Stimulated activated CD8-positive, alpha-beta memory T cell treated with anti-CD3 and anti-CD28 coated beads, Interleukin-15, amount 100 ng/mL, for 4 hours (primary cell): Measurements from ENCODE around the gene BEND5.

Experiments used
- DNase-seq, 2 donors: peaks; one replicate each; pipeline ENCODE4 v3.0.0-alpha.2; 2020; ENCODE audit warnings: low read depth in 2 of 2

Gene BEND5

GRCh38 chr1:48679859-48680258, 96.8 kb downstream of the BEND5 start:
- DNase-seq = no peak

DNA sequence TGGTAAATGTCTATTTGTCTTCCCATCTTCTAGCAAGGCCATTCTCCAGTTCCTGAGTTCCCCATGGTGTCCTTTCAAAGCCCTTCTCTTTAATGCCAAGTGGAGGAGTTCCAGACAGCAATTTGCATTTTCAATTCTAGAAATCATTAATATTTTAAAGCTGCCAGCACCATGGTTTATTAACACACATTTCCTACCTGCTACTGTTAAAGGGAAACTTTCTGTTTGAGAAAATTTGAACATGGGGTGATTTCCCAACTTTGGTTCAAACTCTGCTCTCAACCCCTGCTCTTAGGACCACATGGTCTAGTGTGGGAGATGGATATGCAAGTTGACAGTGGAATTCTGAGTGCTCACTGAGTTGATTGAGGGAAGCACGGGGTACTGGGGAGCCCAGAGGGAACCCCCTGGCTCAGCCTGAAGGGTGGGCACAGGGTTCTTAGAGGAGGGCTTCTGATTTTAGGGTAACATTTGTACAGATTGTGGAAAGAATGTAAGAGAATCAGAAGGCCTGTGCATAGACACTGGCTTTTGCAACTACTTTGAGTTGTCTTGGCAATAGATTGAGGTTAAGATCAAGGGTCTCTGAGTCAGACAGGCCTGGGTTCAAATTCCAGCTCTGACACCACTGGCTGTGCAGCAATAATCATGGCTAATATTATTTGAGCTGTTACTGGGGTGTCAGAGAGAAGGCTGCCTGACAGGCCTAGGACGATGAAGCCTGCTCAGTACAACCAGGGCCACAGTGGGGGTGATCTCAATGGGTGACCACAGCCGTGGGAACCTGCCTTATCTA, 97.8 kb downstream of the BEND5 start:
- DNase-seq = no peak
